Peyer's patch (tissue), 4 donors: ENCODE data around the gene RAPGEF2.

ENCODE experiments used
- CTCF ChIP-seq, 6 experiments: fragments of 450-650 bp in 4 of 6; fragments of 200-600 bp in 2 of 6; sonication (generic) in 1 of 6; IDR thresholded peaks; one replicate each; pipeline ENCODE4 v1.5.1; 2017 to 2019; ENCODE audit warnings: antibody characterized with exemption in 6 of 6, mild to moderate bottlenecking in 3 of 6, moderate library complexity in 1 of 6
- POLR2A ChIP-seq, 2 donors: fragments of 450-650 bp; IDR thresholded peaks; one replicate each; pipeline ENCODE4 v1.5.1; 2017; ENCODE audit warnings: antibody characterized with exemption in 2 of 2, mild to moderate bottlenecking in 2 of 2, moderate library complexity in 2 of 2

- TF ChIP-seq POLR2A (IDR thresholded peaks at IDR 0.05) (no peak), CTCF (IDR thresholded peaks at IDR 0.05) (no peak)
Measured at GRCh38 chr4:159206427-159206871, 103.6 kb downstream of the RAPGEF2 start.
